Right atrium auricular region (tissue), 2 donors: ENCODE results near the gene MADCAM1. TPM values are rescaled to one million over a fixed set of nuclear protein-coding genes. Genes with fewer than 3 reads are reported as not detected.

ENCODE experiments used
- DNase-seq: peaks from one replicate; pipeline ENCODE4 v3.0.0-alpha.2; 2019; ENCODE audit warnings: low spot score
- H3K27ac ChIP-seq, 2 donors: fragments of 200-600 bp; sonication (generic); 1 replicate in 1 of 2; 2 replicates in 1 of 2; pipeline ENCODE4 v1.5.1; 2016 to 2019
- H3K27me3 ChIP-seq, 2 donors: fragments of 200-600 bp; sonication (generic); one replicate each; pipeline versions ENCODE4 v1.5.1 to v1.6.0; 2017 to 2019
- H3K36me3 ChIP-seq: fragments of 200-600 bp; sonication (generic); one replicate; pipeline ENCODE4 v1.5.1; 2016
- H3K4me1 ChIP-seq, 2 donors: fragments of 200-600 bp; sonication (generic); one replicate each; pipeline versions ENCODE4 v1.5.1 to v1.6.0; 2017 to 2019
- H3K4me3 ChIP-seq, 2 donors: fragments of 200-600 bp; sonication (generic); 1 replicate in 1 of 2; 2 replicates in 1 of 2; pipeline ENCODE4 v1.5.1; 2017 to 2019; ENCODE audit warnings: mild to moderate bottlenecking in 1 of 2, moderate library complexity in 1 of 2
- H3K9me3 ChIP-seq, 2 donors: fragments of 200-600 bp; sonication (generic); one replicate each; pipeline ENCODE4 v1.5.1; 2019
- total RNA-seq, 2 donors: library from RNA; depleted of rRNA; stranded (reverse); fragments of >200 nt; gene quantifications; one replicate each; pipeline ENCODE4 v1.1.0, GENCODE V29; 2016
- TF ChIP-seq, protein P1 (sequence below), 2 donors: fragments of 200-600 bp; sonication (generic); IDR thresholded peaks; one replicate each; pipeline ENCODE4 v1.5.1; 2019; ENCODE audit warnings: antibody characterized with exemption in 2 of 2

Gene MADCAM1
- total RNA-seq, 2 donors from 2014 or later = not detected

- no peak overlapping the region for H3K27ac ChIP-seq
Observed at GRCh38 chr19:512547-513365, 16.5 kb downstream of the MADCAM1 start.

DNA sequence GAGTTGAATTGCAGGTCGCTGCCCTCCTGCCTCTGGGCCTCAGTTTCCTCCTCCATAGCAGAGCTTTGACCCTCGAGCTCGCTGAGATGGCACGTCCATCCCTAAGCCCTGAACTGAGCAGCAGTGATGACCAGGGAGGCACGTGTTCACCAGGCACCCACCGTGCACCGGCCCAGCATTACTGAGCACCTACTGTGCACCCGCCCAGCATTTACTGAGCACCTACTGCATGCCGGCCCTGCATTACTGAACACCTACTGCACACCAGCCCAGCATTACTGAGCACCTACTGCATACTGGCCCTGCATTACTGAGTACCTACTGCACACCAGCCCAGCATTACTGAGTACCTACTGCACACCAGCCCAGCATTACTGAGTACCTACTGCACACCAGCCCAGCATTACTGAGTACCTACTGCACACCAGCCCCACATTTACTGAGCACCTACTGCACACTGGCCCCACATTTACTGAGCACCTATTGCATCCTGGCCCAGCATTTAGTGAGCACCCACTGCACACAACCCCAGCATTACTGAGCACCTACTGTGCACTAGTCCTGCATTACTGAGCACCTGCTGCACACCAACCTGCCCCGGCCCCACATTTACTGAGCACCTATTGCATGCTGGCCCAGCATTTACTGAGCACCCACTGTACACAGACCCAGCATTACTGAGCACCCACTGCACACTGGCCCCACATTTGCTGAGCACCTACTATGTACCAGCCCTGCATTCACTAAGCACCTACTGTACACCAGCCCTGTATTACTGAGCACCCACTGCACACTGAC, 17.3 kb downstream of the MADCAM1 start:
- H3K4me1 ChIP-seq = peaks cover 0 to 30% of the 10 kb centered on the region in 2 donors
- no peak overlapping the region for H3K4me3 ChIP-seq
- H3K36me3 ChIP-seq = no peaks in the 10 kb centered on the region
- TF ChIP-seq, protein P1, sequence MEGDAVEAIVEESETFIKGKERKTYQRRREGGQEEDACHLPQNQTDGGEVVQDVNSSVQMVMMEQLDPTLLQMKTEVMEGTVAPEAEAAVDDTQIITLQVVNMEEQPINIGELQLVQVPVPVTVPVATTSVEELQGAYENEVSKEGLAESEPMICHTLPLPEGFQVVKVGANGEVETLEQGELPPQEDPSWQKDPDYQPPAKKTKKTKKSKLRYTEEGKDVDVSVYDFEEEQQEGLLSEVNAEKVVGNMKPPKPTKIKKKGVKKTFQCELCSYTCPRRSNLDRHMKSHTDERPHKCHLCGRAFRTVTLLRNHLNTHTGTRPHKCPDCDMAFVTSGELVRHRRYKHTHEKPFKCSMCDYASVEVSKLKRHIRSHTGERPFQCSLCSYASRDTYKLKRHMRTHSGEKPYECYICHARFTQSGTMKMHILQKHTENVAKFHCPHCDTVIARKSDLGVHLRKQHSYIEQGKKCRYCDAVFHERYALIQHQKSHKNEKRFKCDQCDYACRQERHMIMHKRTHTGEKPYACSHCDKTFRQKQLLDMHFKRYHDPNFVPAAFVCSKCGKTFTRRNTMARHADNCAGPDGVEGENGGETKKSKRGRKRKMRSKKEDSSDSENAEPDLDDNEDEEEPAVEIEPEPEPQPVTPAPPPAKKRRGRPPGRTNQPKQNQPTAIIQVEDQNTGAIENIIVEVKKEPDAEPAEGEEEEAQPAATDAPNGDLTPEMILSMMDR (IDR thresholded peaks at IDR 0.05) = no peak
- no peak overlapping the region for H3K27ac ChIP-seq
- no peak for DNase-seq
- H3K27me3 ChIP-seq = no peaks in the 10 kb centered on the region
- no peaks in the 10 kb centered on the region for H3K9me3 ChIP-seq

More at GRCh38 chr19:512547-513365, 16.5 kb downstream of the MADCAM1 start:
- TF ChIP-seq, protein P1 (IDR thresholded peaks at IDR 0.05) = no peak
- H3K4me3 ChIP-seq = no peak overlapping the region
- H3K27me3 ChIP-seq = no peaks in the 10 kb centered on the region
- H3K36me3 ChIP-seq = no peaks in the 10 kb centered on the region
- H3K9me3 ChIP-seq = no peaks in the 10 kb centered on the region
- no peak for DNase-seq
- H3K4me1 ChIP-seq = peaks cover 0 to 38% of the 10 kb centered on the region in 2 donors

GRCh38 chr19:514166-514663, 17.9 kb downstream of the MADCAM1 start:
- H3K36me3 ChIP-seq = no peaks in the 10 kb centered on the region
- H3K9me3 ChIP-seq = no peaks in the 10 kb centered on the region
- H3K27ac ChIP-seq = no peak overlapping the region
- peaks cover 0 to 26% of the 10 kb centered on the region in 2 donors for H3K4me1 ChIP-seq
- no peaks in the 10 kb centered on the region for H3K27me3 ChIP-seq
- no peak overlapping the region for H3K4me3 ChIP-seq
- TF ChIP-seq, protein P1 (IDR thresholded peaks at IDR 0.05) = no peak
- DNase-seq = no peak

DNA sequence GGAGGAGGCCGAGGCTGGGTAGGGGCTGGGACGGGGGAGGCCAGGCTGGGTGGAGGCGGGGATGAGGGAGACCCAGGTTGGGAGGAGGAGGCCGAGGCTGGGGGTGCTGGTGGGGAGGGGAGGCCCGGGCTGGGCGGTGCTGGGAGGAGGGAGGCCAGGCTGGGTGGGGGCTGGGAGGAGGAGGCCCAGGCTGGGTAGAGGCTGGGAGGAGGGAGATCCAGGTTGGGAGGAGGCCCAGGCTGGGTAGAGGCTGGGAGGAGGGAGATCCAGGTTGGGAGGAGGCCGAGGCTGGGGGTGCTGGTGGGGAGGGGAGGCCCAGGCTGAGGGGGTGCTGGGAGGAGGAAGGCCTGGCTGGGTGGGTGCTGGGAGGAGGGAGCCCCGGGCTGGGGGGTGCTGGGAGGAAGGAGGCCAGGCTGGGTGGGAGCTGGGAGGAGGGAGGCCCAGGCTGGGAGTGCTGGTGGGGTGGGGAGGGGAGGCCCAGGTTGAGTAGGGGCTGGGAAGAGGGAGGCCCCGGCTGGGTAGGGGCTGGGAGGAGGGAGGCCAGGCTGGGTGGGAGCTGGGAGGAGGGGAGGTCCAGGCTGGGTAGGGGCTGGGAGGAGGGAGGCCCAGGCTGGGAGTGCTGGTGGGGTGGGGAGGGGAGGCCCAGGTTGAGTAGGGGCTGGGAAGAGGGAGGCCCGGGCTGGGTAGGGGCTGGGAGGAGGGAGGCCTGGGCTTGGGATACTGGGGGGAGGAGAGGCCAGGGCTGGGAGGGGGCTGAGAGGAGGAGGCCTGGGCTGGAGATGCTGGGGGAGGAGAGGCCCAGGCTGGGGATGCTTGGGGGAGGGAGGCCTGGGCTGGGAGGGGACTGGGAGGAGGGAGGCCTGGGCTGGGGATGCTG, 21.7 kb downstream of the MADCAM1 start:
- Histone ChIP-seq H3K27ac (no peak overlapping the region), H3K4me1 (peaks cover 0 to 5% of the 10 kb centered on the region in 2 donors), H3K36me3 (no peaks in the 10 kb centered on the region), H3K27me3 (no peaks in the 10 kb centered on the region), H3K4me3 (no peak overlapping the region), H3K9me3 (no peaks in the 10 kb centered on the region)
- DNase-seq = no peak
- TF ChIP-seq, protein P1 (IDR thresholded peaks at IDR 0.05) = no peak

- Histone ChIP-seq H3K27ac (no peak overlapping the region), H3K4me3 (no peak overlapping the region), H3K9me3 (no peaks in the 10 kb centered on the region), H3K36me3 (no peaks in the 10 kb centered on the region), H3K4me1 (no peaks in the 10 kb centered on the region), H3K27me3 (no peaks in the 10 kb centered on the region)
- DNase-seq = no peak
- TF ChIP-seq, protein P1 (IDR thresholded peaks at IDR 0.05) = no peak
Observed at GRCh38 chr19:518598-519231, 22.4 kb downstream of the MADCAM1 start.
